GM19397 (cell line): ENCODE data around the gene ZNF20.

Experiments used
- ATAC-seq: cut with Tn5 transposase; IDR thresholded peaks from one replicate; pipeline ENCODE4 v1.9.1; 2021; ENCODE audit warnings: mild to moderate bottlenecking, moderate library complexity; ENCODE audit not compliant: unreplicated experiment

ZNF20 gene

GRCh38 chr19:12139885-12140544 lies at the start of gene ZNF20:
Gene ZNF20, minus strand, starts transcription at chr19:12140350. Its CDS starts 168 bp downstream, at chr19:12140182.
- ATAC-seq, result peak; percentile 88

- no peak for ATAC-seq
Measured at GRCh38 chr19:12187625-12188024, 47.5 kb upstream of the ZNF20 start.

GRCh38 chr19:12180377-12180776 lies 40.2 kb upstream of the ZNF20 start:
- ATAC-seq, result no peak

GRCh38 chr19:12166626-12167025 lies 26.5 kb upstream of the ZNF20 start:
- ATAC-seq, result no peak

GRCh38 chr19:12163826-12164225 lies 23.7 kb upstream of the ZNF20 start:
- ATAC-seq, result no peak

- ATAC-seq, result peak; percentile 95
Measured at GRCh38 chr19:12162882-12163806, 23.0 kb upstream of the ZNF20 start, which contains the start of gene ZNF136. Gene ZNF136, plus strand, starts transcription at chr19:12163096. Its CDS starts 108 bp downstream, at chr19:12163204.

- no peak for ATAC-seq
Measured at GRCh38 chr19:12162513-12162881, 22.3 kb upstream of the ZNF20 start.

GRCh38 chr19:12159773-12160414 lies 19.7 kb upstream of the ZNF20 start:
- ATAC-seq, result no peak

- ATAC-seq, result peak; percentile 88
Measured at GRCh38 chr19:12156223-12157058, 16.3 kb upstream of the ZNF20 start, which contains the start of gene ZNF625. Gene ZNF625, minus strand, starts transcription at chr19:12156734. Its CDS starts 176 bp downstream, at chr19:12156558.

- no peak for ATAC-seq
Measured at GRCh38 chr19:12155324-12155860, 15.2 kb upstream of the ZNF20 start.

- no peak for ATAC-seq
Measured at GRCh38 chr19:12145348-12145747, 5.2 kb upstream of the ZNF20 start.

GRCh38 chr19:12141405-12141736 lies 1.2 kb upstream of the ZNF20 start:
- no peak for ATAC-seq

GRCh38 chr19:12140545-12141404 lies 625 bp upstream of the ZNF20 start:
- no peak for ATAC-seq

- ATAC-seq, result no peak
Measured at GRCh38 chr19:12139269-12139668, 881 bp downstream of the ZNF20 start.

- no peak for ATAC-seq
Measured at GRCh38 chr19:12137221-12137940, 2.8 kb downstream of the ZNF20 start.

GRCh38 chr19:12133069-12133468 lies 7.1 kb downstream of the ZNF20 start:
- ATAC-seq, result no peak

GRCh38 chr19:12126707-12127106 lies 13.4 kb downstream of the ZNF20 start:
- no peak for ATAC-seq

- ATAC-seq, result no peak
Measured at GRCh38 chr19:12117201-12117970, 22.8 kb downstream of the ZNF20 start.
